HepG2 (cell line): ENCODE measurements around the gene MRPS25. TPM values are rescaled to one million over a fixed set of nuclear protein-coding genes. Genes with fewer than 3 reads are reported as not detected.

Experiments used
- ESRRA ChIP-seq: sonication (generic); formaldehyde crosslinking; IDR thresholded peaks from 2 replicates; pipeline ENCODE4 v1.5.1; 2020; ENCODE audit warnings: mild to moderate bottlenecking, low read depth, missing genetic modification reagents
- NAIF1 ChIP-seq: sonication (generic); formaldehyde crosslinking; IDR thresholded peaks from 2 replicates; pipeline ENCODE4 v1.5.0; 2020; ENCODE audit warnings: mild to moderate bottlenecking, missing genetic modification reagents, borderline replicate concordance
- ZFYVE20 ChIP-seq: sonication (generic); formaldehyde crosslinking; IDR thresholded peaks from 2 replicates; pipeline ENCODE4 v1.8.0; 2023; ENCODE audit warnings: low read depth, mild to moderate bottlenecking, moderate library complexity, missing genetic modification reagents, borderline replicate concordance
- ZKSCAN8 ChIP-seq: IDR thresholded peaks from 2 replicates; pipeline ENCODE4 v1.6.1; 2016; ENCODE audit warnings: borderline replicate concordance, missing genetic modification reagents, missing compliant biosample characterization
- ZNF460 ChIP-seq: sonication (generic); formaldehyde crosslinking; IDR thresholded peaks from 2 replicates; pipeline ENCODE4 v1.5.1; 2020; ENCODE audit warnings: missing genetic modification reagents, mild to moderate bottlenecking, borderline replicate concordance
- ZNF558 ChIP-seq: sonication (generic); formaldehyde crosslinking; IDR thresholded peaks from 2 replicates; pipeline ENCODE4 v1.9.0; 2022; ENCODE audit warnings: mild to moderate bottlenecking, missing genetic modification reagents, borderline replicate concordance
- ZNF616 ChIP-seq: sonication (generic); formaldehyde crosslinking; IDR thresholded peaks from 2 replicates; pipeline ENCODE4 v1.5.0; 2020; ENCODE audit warnings: low read depth, mild to moderate bottlenecking, missing genetic modification reagents
- ZNF644 ChIP-seq: IDR thresholded peaks from 2 replicates; pipeline ENCODE4 v1.6.1; 2016; ENCODE audit warnings: low read depth
- ZNF747 ChIP-seq: sonication (generic); formaldehyde crosslinking; IDR thresholded peaks from 2 replicates; pipeline ENCODE4 v1.8.1; 2023; ENCODE audit warnings: missing genetic modification reagents, mild to moderate bottlenecking, borderline replicate concordance
- ZNF781 ChIP-seq: sonication (generic); formaldehyde crosslinking; IDR thresholded peaks from 2 replicates; pipeline ENCODE4 v1.5.1; 2020; ENCODE audit warnings: borderline replicate concordance, mild to moderate bottlenecking, missing genetic modification reagents; ENCODE audit errors: not compliant biosample characterization
- polyA plus RNA-seq, 8 experiments: library from polyadenylated mRNA; depleted of rRNA in 3 of 8; stranded (reverse) in 7 of 8; unstranded in 1 of 8; fragments of >200 nt; fragmentation: Illumina TruSeq in 4 of 8; extraction: Trizol in 4 of 8; gene quantifications; 2 replicates each; pipeline versions ENCODE4 v1.2.1 to v1.2.3, GENCODE V29; 2011 to 2016; ENCODE audit warnings: low read depth in 4 of 8, missing spikeins in 1 of 8, mixed read lengths in 1 of 8; ENCODE audit not compliant: insufficient read depth in 1 of 8
- total RNA-seq, 5 experiments: library from RNA; depleted of rRNA; stranded (reverse); fragments of >200 nt; fragmentation: Illumina TruSeq; extraction: Trizol; gene quantifications; 2 replicates each; pipeline ENCODE4 v1.2.3, GENCODE V29; 2016; ENCODE audit warnings: low read depth in 1 of 5
- TF ChIP-seq, protein P1 (sequence below): sonication (generic); IDR thresholded peaks from 2 replicates; pipeline ENCODE4 v1.6.1; 2016; ENCODE audit warnings: low read depth, borderline replicate concordance
- TF ChIP-seq, protein P2 (sequence below): sonication (generic); formaldehyde crosslinking; IDR thresholded peaks from 2 replicates; pipeline ENCODE4 v1.4.0; 2020; ENCODE audit warnings: missing genetic modification reagents, borderline replicate concordance
- TF ChIP-seq, protein P3 (sequence below): IDR thresholded peaks from 2 replicates; pipeline ENCODE4 v1.6.1; 2016; ENCODE audit warnings: low read depth, control low read depth
- TF ChIP-seq, protein P4 (sequence below): sonication (generic); formaldehyde crosslinking; IDR thresholded peaks from 2 replicates; pipeline ENCODE4 v1.5.0; 2020; ENCODE audit warnings: mild to moderate bottlenecking, missing genetic modification reagents
- TF ChIP-seq, protein P5 (sequence below): sonication (generic); formaldehyde crosslinking; IDR thresholded peaks from 2 replicates; pipeline ENCODE4 v1.5.1; 2020; ENCODE audit warnings: mild to moderate bottlenecking, missing genetic modification reagents, borderline replicate concordance

Gene MRPS25
- total and polyA plus RNA-seq, 2 of the 13 experiments (the other 11 are each of a cell fraction or from before 2014, with no cell fraction given) = 60.1 to 74.3 TPM

DNA sequence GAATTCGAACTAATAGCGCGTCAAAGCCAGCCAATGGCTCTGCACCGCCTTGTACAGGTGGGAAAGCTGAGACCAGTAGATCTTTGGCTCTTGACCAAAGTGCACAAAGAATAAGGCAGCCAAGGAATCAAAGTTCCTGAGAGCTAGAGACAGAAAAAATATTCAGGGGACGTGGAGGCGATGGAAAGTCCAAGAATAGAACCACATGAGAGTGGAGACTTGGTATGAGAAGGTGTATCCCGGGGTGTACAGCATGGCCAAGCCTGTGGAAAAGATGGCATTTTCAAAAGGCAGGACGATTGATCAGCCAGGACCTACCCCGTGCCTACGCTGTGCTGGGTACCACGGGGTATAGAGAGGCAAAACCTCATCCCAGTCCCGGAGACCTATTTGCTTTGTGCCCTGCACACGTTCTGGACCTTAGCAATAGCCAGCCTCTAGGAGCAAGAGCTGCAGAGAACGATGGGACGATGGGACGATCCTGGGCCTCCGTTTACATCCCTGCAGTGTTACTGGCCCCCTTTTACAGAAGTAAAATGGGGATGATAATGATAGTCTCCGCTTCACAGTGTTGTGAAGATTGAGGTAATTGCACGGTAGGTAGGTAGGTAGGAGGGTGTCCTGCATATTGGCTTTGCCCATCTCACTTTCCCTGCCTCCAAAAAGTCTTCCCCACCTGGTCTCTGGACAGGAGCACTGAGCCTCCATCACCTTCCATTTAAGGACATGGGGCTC is 34.4 kb upstream of the MRPS25 start (continued):
- TF ChIP-seq, protein P1, sequence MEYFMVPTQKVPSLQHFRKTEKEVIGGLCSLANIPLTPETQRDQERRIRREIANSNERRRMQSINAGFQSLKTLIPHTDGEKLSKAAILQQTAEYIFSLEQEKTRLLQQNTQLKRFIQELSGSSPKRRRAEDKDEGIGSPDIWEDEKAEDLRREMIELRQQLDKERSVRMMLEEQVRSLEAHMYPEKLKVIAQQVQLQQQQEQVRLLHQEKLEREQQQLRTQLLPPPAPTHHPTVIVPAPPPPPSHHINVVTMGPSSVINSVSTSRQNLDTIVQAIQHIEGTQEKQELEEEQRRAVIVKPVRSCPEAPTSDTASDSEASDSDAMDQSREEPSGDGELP = no peak
- 0 out of 2 replicates have a peak, but pooled peaks have one; percentile 7 for TF ChIP-seq NAIF1 (CRISPR knock-in tag)
- TF ChIP-seq ZNF616 (CRISPR knock-in tag) = no peak; the same call in 1 of the 2 replicates
- TF ChIP-seq ZKSCAN8 = 0 out of 2 replicates have a peak, but pooled peaks have one; percentile 22
- TF ChIP-seq, protein P2, sequence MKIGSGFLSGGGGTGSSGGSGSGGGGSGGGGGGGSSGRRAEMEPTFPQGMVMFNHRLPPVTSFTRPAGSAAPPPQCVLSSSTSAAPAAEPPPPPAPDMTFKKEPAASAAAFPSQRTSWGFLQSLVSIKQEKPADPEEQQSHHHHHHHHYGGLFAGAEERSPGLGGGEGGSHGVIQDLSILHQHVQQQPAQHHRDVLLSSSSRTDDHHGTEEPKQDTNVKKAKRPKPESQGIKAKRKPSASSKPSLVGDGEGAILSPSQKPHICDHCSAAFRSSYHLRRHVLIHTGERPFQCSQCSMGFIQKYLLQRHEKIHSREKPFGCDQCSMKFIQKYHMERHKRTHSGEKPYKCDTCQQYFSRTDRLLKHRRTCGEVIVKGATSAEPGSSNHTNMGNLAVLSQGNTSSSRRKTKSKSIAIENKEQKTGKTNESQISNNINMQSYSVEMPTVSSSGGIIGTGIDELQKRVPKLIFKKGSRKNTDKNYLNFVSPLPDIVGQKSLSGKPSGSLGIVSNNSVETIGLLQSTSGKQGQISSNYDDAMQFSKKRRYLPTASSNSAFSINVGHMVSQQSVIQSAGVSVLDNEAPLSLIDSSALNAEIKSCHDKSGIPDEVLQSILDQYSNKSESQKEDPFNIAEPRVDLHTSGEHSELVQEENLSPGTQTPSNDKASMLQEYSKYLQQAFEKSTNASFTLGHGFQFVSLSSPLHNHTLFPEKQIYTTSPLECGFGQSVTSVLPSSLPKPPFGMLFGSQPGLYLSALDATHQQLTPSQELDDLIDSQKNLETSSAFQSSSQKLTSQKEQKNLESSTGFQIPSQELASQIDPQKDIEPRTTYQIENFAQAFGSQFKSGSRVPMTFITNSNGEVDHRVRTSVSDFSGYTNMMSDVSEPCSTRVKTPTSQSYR (CRISPR knock-in tag) = no peak
- TF ChIP-seq, protein P3, sequence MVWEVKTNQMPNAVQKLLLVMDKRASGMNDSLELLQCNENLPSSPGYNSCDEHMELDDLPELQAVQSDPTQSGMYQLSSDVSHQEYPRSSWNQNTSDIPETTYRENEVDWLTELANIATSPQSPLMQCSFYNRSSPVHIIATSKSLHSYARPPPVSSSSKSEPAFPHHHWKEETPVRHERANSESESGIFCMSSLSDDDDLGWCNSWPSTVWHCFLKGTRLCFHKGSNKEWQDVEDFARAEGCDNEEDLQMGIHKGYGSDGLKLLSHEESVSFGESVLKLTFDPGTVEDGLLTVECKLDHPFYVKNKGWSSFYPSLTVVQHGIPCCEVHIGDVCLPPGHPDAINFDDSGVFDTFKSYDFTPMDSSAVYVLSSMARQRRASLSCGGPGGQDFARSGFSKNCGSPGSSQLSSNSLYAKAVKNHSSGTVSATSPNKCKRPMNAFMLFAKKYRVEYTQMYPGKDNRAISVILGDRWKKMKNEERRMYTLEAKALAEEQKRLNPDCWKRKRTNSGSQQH (CRISPR knock-in tag) = no peak
- TF ChIP-seq, protein P4, sequence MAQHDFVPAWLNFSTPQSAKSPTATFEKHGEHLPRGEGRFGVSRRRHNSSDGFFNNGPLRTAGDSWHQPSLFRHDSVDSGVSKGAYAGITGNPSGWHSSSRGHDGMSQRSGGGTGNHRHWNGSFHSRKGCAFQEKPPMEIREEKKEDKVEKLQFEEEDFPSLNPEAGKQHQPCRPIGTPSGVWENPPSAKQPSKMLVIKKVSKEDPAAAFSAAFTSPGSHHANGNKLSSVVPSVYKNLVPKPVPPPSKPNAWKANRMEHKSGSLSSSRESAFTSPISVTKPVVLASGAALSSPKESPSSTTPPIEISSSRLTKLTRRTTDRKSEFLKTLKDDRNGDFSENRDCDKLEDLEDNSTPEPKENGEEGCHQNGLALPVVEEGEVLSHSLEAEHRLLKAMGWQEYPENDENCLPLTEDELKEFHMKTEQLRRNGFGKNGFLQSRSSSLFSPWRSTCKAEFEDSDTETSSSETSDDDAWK (CRISPR knock-in tag) = no peak
- no peak for TF ChIP-seq ZNF644
- no peak for TF ChIP-seq ZNF460 (CRISPR knock-in tag)
- no peak for TF ChIP-seq ZNF781 (CRISPR knock-in tag)
- no peak; the same call in none of the 2 replicates for TF ChIP-seq ESRRA (CRISPR knock-in tag)
- no peak for TF ChIP-seq ZNF558 (CRISPR knock-in tag)
- no peak; the same call in 1 of the 2 replicates for TF ChIP-seq ZFYVE20 (CRISPR knock-in tag)
- TF ChIP-seq ZNF747 (CRISPR knock-in tag) = no peak
- TF ChIP-seq, protein P5, sequence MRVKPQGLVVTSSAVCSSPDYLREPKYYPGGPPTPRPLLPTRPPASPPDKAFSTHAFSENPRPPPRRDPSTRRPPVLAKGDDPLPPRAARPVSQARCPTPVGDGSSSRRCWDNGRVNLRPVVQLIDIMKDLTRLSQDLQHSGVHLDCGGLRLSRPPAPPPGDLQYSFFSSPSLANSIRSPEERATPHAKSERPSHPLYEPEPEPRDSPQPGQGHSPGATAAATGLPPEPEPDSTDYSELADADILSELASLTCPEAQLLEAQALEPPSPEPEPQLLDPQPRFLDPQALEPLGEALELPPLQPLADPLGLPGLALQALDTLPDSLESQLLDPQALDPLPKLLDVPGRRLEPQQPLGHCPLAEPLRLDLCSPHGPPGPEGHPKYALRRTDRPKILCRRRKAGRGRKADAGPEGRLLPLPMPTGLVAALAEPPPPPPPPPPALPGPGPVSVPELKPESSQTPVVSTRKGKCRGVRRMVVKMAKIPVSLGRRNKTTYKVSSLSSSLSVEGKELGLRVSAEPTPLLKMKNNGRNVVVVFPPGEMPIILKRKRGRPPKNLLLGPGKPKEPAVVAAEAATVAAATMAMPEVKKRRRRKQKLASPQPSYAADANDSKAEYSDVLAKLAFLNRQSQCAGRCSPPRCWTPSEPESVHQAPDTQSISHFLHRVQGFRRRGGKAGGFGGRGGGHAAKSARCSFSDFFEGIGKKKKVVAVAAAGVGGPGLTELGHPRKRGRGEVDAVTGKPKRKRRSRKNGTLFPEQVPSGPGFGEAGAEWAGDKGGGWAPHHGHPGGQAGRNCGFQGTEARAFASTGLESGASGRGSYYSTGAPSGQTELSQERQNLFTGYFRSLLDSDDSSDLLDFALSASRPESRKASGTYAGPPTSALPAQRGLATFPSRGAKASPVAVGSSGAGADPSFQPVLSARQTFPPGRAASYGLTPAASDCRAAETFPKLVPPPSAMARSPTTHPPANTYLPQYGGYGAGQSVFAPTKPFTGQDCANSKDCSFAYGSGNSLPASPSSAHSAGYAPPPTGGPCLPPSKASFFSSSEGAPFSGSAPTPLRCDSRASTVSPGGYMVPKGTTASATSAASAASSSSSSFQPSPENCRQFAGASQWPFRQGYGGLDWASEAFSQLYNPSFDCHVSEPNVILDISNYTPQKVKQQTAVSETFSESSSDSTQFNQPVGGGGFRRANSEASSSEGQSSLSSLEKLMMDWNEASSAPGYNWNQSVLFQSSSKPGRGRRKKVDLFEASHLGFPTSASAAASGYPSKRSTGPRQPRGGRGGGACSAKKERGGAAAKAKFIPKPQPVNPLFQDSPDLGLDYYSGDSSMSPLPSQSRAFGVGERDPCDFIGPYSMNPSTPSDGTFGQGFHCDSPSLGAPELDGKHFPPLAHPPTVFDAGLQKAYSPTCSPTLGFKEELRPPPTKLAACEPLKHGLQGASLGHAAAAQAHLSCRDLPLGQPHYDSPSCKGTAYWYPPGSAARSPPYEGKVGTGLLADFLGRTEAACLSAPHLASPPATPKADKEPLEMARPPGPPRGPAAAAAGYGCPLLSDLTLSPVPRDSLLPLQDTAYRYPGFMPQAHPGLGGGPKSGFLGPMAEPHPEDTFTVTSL = no peak
